Glomerular endothelial cell (primary cell): Measurements from ENCODE around the gene LRRC8A. TPM values are rescaled to one million over a fixed set of nuclear protein-coding genes. Genes with fewer than 3 reads are reported as not detected.
"Not testable (repeated sequence)": the region's sequence is repeated elsewhere in the genome, so short reads cannot be mapped to it uniquely, and the experiment has no call there.

ENCODE experiments used
- DNase-seq: peaks from one replicate; pipeline ENCODE4 v3.0.0-alpha.2; 2011; ENCODE audit warnings: low read depth, low spot score; ENCODE audit errors: extremely low read depth
- total RNA-seq: library from RNA; depleted of rRNA; stranded (reverse); fragments of >200 nt; gene quantifications from 2 replicates; pipeline ENCODE4 v1.2.3, GENCODE V29; 2015

The LRRC8A gene
- total RNA-seq, 1 donor from 2014 or later: 114 TPM

GRCh38 chr9:128919402-128920089, 37.6 kb downstream of the LRRC8A start:
- no peak for DNase-seq

DNA sequence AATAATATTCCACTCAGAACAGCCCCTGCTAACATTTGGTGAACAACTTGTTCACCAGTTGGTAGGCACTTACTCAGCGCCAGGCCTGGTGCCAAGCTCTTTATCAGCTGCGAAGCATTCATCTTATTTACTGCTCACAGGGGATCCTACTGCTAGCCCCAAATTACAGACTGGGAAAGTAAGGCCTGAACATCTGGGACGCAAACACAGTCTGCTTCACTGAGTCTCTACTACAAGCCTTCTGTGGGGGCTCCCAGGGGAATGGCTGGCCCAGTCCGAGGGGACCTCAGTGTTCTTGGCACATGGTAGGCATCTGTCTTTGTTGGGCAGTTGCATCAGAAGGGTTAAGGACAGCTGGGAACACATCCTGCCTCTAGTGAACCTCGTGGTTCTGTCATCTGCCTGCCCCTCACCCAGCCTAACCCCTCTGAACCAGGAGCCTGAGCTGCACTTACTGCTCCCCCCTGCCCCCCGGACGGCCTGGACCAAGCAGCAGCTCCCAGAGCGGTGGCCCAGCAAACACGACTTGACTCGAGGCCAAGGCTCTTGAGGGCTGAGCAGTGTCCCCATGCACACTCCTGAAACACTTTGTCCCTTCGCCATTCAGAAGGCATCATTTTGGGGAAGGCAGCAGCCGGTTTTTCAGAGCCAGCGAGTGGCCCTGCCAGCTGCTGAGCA, 38.6 kb downstream of the LRRC8A start, which contains the start of gene PHYHD1:
TSS of gene PHYHD1 (plus strand) at position 602 of the 678 bp plus-strand sequence. CDS start 1,342 bp downstream, outside the sequence.
- DNase-seq: no peak

DNA sequence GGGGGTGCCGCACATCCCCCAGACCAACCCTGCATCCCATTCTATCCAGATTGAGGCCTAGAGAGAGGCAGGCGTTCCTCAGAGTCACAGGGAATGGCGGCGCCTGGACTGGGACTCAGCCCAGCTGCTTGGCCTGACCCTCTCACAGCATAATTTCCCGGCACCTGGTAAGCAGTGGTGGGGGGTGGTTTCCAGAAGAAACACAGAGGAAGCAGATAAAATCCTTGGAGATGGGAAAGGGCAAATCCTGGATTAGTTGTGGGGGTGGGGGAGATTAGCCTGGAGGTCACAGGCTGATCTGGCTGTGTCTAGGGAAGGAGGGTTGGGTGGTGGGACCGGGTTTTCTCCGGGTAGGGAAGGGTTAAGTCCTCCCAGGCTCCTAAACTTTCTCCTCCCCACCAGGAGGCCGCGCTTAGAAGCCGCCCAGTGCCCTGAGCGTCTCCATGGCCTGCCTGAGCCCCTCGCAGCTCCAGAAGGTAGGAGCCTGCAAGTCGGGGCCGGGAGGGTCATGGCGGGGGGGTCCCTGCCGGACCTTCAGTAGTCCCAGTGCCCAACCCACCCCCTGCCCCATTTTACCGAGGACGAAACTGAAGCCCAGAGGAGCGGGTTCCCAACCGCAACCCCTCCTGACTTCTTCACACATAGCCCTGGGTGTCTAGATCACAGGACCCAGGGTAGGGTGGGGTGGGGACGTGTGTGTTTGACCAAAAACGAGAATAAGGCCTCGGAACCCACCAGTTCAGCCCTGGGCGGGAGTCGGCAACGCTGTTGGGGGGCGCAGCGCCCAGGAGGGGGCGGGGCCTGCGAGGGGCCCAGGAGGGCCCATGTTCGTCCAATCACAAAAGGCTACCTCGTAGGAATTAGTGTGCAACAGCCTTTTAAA, 40.2 kb downstream of the LRRC8A start:
- DNase-seq: no peak

GRCh38 chr9:128923493-128923883, 41.6 kb downstream of the LRRC8A start:
- no peak for DNase-seq

DNA sequence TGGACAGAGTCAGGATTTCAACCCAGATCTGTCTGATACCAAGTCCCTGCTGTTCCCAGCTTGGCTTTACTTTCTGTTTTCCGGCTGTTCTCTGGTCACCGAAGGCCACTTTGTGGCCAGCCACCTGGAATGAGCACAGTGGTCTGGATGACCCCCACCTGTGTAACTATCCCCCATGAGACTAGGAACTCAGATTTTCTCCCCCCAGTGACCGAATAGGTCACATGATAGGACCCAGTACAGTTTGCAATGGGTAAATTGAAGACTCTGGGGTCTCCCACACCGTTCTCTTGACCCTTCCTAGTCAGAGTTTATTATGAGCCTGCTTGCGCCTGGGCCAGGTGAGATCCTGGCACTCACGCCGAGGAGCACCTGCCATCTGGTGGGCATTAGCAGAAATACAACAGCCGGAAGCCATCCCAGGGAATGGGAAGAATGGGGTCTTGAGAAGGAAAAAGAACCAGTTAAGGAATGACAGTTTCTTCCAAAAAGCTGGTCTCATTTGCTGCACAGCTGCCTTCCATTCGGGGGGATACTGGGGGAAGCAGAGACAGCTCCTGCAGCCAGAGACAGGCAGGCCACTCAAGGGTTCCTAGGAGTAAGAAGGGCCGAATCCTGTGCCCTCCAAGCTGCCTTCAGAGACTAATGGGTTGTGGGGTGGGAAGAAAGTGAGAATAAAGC, 45.9 kb downstream of the LRRC8A start:
- no peak for DNase-seq

GRCh38 chr9:128928624-128929023, 46.7 kb downstream of the LRRC8A start:
- DNase-seq: no peak

GRCh38 chr9:128929560-128929959, 47.6 kb downstream of the LRRC8A start:
- no peak for DNase-seq

DNA sequence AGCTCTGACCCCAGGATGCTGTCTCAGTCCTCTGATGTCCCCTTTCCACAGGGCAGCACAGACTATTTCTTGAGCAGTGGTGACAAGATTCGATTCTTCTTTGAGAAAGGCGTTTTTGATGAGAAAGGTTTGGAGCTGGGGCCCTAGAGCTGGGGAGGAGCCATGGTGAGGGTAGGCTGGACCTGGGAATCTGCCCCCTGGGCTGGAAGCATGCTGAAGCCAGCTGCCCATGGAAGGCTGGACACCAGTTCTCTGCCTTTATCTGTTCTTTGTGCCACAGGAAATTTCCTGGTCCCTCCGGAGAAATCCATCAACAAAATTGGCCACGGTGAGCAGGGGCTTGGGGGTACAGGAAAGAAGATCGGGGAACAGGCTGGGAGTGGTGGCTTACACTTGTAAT, 51.8 kb downstream of the LRRC8A start:
- no peak for DNase-seq

- DNase-seq: no peak
Observed at GRCh38 chr9:128936171-128936865, 54.4 kb downstream of the LRRC8A start.

- DNase-seq: no peak
Observed at GRCh38 chr9:128937310-128938165, 55.6 kb downstream of the LRRC8A start.

GRCh38 chr9:128940271-128940921, 58.5 kb downstream of the LRRC8A start:
- DNase-seq: no peak

GRCh38 chr9:128940946-128941755, 59.2 kb downstream of the LRRC8A start:
- no peak for DNase-seq

DNA sequence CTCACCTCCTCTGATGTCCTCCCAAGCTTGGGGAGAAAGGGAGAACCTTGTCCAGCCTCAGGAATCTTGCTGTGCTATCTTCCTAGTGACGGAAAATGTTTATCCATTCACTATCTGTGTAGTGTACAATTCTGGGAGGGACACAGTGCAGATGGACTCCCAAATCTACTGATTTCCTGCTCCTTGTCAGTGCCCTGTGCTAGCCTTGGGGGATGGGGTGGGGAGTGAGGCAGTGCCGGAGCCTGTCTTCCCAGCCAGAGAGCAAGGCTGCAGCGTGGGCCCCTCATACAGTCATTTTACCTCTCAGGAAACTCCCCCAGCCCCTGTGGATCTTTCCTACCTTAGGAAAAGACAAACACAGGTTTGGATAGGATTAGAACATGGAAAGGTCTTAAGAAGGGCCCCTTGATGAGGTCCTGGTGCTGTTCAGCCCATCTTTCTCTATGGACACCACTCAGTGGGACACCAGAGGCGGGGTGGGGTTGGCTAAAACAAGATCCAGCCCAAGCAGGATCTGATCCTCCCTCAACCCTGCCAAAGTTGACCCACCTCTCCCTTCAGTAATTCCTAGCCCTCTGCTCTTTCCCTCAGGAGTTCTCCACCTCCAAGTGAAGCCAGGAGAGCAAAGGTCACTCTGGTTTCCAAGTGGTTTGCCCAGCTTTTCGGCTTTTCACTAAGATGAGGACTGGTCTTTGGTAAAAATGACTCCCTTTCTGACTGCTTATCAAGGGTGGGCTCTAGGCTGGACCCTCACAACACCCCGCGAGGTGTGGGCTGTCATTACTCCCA, 62.1 kb downstream of the LRRC8A start:
- DNase-seq: no peak

DNA sequence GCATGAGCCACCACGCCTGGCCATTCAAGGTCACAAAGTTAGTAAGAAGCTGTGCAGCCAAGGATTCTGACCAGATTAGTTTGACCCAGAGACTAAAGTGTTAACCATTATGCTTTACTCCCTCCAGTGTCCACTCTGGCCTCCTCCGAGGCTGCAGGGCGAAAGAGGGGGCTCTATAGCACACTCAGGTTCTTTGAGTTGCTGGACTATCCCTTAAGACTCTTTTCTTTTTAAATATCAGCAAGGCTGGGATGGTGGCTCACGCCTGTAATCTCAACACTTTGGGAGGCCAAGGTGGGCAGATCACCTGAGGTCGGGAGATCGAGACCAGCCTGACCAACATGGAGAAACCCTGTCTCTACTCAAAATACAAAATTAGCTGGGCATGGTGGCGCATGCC, 63.0 kb downstream of the LRRC8A start:
- not testable (repeated sequence) for DNase-seq

- DNase-seq: no peak
Observed at GRCh38 chr9:128945798-128946501, 64.0 kb downstream of the LRRC8A start.

DNA sequence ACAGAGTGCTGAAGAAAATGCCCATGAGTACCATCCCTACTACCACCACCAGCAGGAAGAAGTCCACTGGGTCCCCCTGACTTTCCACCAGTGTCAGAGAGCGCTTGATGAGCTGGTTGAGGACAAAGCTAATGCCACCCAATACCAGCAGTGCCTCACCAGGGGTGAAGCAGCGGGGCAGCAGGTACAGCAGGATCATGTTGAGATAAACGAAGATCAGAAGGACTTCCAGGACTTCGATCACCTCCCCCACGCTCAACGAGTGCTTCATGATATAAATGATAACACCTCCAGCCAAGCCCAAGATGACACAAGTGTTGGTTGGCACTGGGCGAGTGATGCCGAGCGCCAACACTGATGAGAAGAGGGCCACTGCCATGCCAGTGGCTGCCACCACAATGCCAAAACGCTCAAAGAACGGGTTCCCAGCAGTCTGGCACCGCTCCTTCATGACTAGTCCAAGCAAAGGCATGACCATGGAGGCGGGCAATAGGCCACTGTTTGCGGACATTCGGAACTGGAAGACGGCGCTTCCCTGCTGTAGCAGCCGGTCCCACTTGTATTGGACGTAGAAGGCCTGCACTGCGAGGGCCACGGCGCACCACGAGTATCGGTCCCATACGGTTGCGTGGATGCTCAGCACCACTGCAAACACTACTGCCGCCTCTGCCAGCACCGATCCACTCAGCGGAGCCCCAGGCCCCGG, 64.8 kb downstream of the LRRC8A start:
- no peak for DNase-seq
